PC-3 (cell line): ENCODE data around the gene ANKMY2. TPM values are rescaled to one million over a fixed set of nuclear protein-coding genes. Genes with fewer than 3 reads are reported as not detected.
A peak's percentile ranks its signal among the peaks of the same experiment; 100 is the strongest.

ENCODE experiments used
- ATAC-seq: fragments of 200-7000 bp; cut with Tn5 transposase; 2 replicates; pipeline ENCODE4 v1.9.1; 2020; ENCODE audit warnings: mild to moderate bottlenecking, moderate library complexity
- BruUV-seq: library from RNA; stranded (reverse); fragments of 400-500 nt; replicated peaks from 2 replicates; lab custom pipeline; 2021; lab: Mats Ljungman, UMichigan
- CTCF ChIA-PET: fragments of 300-600 bp; sonication (Branson Sonifier 250); formaldehyde crosslinking; loops from one replicate; lab custom pipeline; 2022; ENCODE audit warnings: antibody characterized with exemption; lab: Charles Lee
- POLR2A ChIA-PET: fragments of 300-600 bp; sonication (Branson Sonifier 250); formaldehyde crosslinking; loops from one replicate; lab custom pipeline; 2022; ENCODE audit warnings: antibody characterized with exemption; ENCODE audit not compliant: unreplicated experiment; lab: Charles Lee
- DNase-seq: peaks from one replicate; pipeline ENCODE4 v3.0.0-alpha.2; 2015
- H2AFZ ChIP-seq: fragments of 300-600 bp; sonication (generic); 2 replicates; pipeline ENCODE4 v1.6.0; 2016; ENCODE audit warnings: antibody characterized with exemption, low read length
- H3F3A ChIP-seq: fragments of 300-600 bp; sonication (generic); one replicate; pipeline ENCODE4 v1.6.0; 2017; ENCODE audit warnings: antibody characterized with exemption, low read length, control low read depth, mild to moderate bottlenecking; ENCODE audit not compliant: unreplicated experiment
- H3K27ac ChIP-seq: fragments of 300-600 bp; sonication (generic); 2 replicates; pipeline ENCODE4 v1.5.1; 2016; ENCODE audit warnings: mild to moderate bottlenecking, low read length
- H3K27me3 ChIP-seq: fragments of 300-600 bp; sonication (generic); 2 replicates; pipeline ENCODE4 v1.6.1; 2016; ENCODE audit warnings: low read length, mixed read lengths
- H3K36me3 ChIP-seq: fragments of 300-600 bp; sonication (generic); 2 replicates; pipeline ENCODE4 v1.6.1; 2016; ENCODE audit warnings: low read depth, mixed run types, low read length, mixed read lengths
- H3K4me1 ChIP-seq: fragments of 300-600 bp; sonication (generic); 2 replicates; pipeline ENCODE4 v1.5.1; 2016; ENCODE audit warnings: low read length; ENCODE audit not compliant: insufficient read depth
- H3K4me2 ChIP-seq: fragments of 300-600 bp; sonication (generic); 2 replicates; pipeline ENCODE4 v1.6.0; 2016; ENCODE audit warnings: low read length
- H3K4me3 ChIP-seq: fragments of 300-600 bp; sonication (generic); 2 replicates; pipeline ENCODE4 v1.5.1; 2016; ENCODE audit warnings: mild to moderate bottlenecking, low read length, mixed read lengths
- H3K79me2 ChIP-seq: fragments of 300-600 bp; sonication (generic); 2 replicates; pipeline ENCODE4 v1.6.1; 2017; ENCODE audit warnings: low read length, mixed read lengths
- H3K9ac ChIP-seq: fragments of 300-600 bp; sonication (generic); 2 replicates; pipeline ENCODE4 v1.6.0; 2016; ENCODE audit warnings: mild to moderate bottlenecking, low read length
- H3K9me2 ChIP-seq: fragments of 300-600 bp; sonication (generic); replicated peaks from 2 replicates; pipeline ENCODE4 v1.6.1; 2016; ENCODE audit warnings: mixed run types, low read length, mixed read lengths
- H3K9me3 ChIP-seq: fragments of 300-600 bp; sonication (generic); 2 replicates; pipeline ENCODE4 v1.6.1; 2016; ENCODE audit warnings: low read length, mixed read lengths
- H4K20me1 ChIP-seq: fragments of 300-600 bp; sonication (generic); 2 replicates; pipeline ENCODE4 v1.6.1; 2016; ENCODE audit warnings: low read length, mixed read lengths
- EZH2 ChIP-seq: fragments of 300-600 bp; sonication (generic); IDR thresholded peaks from one replicate; pipeline ENCODE4 v1.6.1; 2017; ENCODE audit warnings: antibody characterized with exemption, mild to moderate bottlenecking, low read length; ENCODE audit not compliant: unreplicated experiment
- EZH2phosphoT487 ChIP-seq: fragments of 300-600 bp; sonication (generic); IDR thresholded peaks from 2 replicates; pipeline ENCODE4 v1.6.1; 2018; ENCODE audit warnings: mild to moderate bottlenecking, antibody characterized with exemption, low read length, borderline replicate concordance
- intact Hi-C: fragments of 100-400 bp; cut with micrococcal nuclease; formaldehyde crosslinking; loops from 2 replicates; pipeline ENCODE4 v1.9.0; 2023
- total RNA-seq: library from RNA; depleted of rRNA; stranded (reverse); fragments of >200 nt; gene quantifications from 2 replicates; pipeline ENCODE4 v1.2.3, GENCODE V29; 2014
- TF ChIP-seq, protein P1 (sequence below): fragments of 300-600 bp; sonication (generic); conservative IDR thresholded peaks from 2 replicates; pipeline ENCODE4 v1.5.1; 2017; ENCODE audit warnings: antibody characterized with exemption, low read depth, mild to moderate bottlenecking, low read length

Gene ANKMY2
- total RNA-seq, 1 experiment from 2014 or later = 8.5 TPM

DNA sequence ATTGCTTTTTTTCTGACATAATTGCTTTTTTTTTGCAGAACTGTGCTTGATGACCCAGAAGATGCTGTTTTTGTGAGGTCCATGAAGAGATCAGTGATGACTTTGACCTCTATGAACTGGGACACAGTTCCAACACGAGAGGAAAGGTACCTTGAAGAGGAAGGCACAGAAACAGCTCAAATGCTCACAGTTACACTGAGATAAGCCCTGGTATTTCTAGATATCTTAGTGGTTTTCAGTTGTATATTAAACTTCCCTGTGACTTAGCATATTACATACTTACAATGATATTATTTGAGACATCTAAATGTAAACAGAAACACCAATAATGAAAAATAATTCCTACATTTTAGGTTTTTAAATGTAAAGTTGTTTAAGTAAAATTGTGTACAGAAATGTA is 64.3 kb downstream of the ANKMY2 start:
- Histone ChIP-seq H4K20me1 (no peaks in the 10 kb centered on the region), H3K9me2 (no peaks in the 10 kb centered on the region), H3K79me2 (no peaks in the 10 kb centered on the region), H2AFZ (no peak overlapping the region), H3K4me1 (no peaks in the 10 kb centered on the region), H3F3A (no peaks in the 10 kb centered on the region), H3K27ac (no peak overlapping the region), H3K4me2 (no peak overlapping the region), H3K36me3 (no peaks in the 10 kb centered on the region), H3K27me3 (no peaks in the 10 kb centered on the region), H3K9me3 (no peaks in the 10 kb centered on the region), H3K9ac (no peak overlapping the region), H3K4me3 (no peak overlapping the region)
- POLR2A ChIA-PET = no interaction called here
- TF ChIP-seq EZH2phosphoT487 = no peak
- TF ChIP-seq EZH2 = no peak
- TF ChIP-seq, protein P1, sequence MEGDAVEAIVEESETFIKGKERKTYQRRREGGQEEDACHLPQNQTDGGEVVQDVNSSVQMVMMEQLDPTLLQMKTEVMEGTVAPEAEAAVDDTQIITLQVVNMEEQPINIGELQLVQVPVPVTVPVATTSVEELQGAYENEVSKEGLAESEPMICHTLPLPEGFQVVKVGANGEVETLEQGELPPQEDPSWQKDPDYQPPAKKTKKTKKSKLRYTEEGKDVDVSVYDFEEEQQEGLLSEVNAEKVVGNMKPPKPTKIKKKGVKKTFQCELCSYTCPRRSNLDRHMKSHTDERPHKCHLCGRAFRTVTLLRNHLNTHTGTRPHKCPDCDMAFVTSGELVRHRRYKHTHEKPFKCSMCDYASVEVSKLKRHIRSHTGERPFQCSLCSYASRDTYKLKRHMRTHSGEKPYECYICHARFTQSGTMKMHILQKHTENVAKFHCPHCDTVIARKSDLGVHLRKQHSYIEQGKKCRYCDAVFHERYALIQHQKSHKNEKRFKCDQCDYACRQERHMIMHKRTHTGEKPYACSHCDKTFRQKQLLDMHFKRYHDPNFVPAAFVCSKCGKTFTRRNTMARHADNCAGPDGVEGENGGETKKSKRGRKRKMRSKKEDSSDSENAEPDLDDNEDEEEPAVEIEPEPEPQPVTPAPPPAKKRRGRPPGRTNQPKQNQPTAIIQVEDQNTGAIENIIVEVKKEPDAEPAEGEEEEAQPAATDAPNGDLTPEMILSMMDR = no peak
- no TSS peak for BruUV-seq
- intact Hi-C loops = no loop called here
- CTCF ChIA-PET = no interaction called here
- ATAC-seq = no peak
- DNase-seq = no peak

DNA sequence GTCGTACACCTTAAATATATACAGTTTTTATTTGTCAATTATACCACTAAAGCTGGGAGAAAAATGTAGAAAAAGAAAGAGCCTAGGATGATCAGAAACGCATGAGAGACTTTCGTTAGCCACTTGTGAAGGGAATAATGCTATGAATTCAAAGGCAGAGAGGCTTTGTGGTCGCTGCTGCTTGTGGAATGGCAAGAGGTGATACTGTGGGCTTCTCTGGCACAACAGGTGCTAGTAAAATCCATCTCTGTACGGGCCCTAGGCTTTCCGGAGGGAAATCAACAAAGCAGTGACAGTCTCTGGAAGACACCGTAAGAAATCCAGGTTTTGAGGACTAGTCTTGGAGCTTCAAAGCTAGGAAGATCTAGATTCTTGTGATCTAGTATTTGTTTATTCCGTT is 66.3 kb downstream of the ANKMY2 start:
- Histone ChIP-seq H3K9ac (no peak overlapping the region), H3K9me2 (no peaks in the 10 kb centered on the region), H3K27ac (no peak overlapping the region), H3K4me3 (no peak overlapping the region), H3K4me1 (no peaks in the 10 kb centered on the region), H3K79me2 (no peaks in the 10 kb centered on the region), H3K4me2 (no peak overlapping the region), H3K9me3 (no peaks in the 10 kb centered on the region), H3K36me3 (no peaks in the 10 kb centered on the region), H3F3A (no peaks in the 10 kb centered on the region), H3K27me3 (no peaks in the 10 kb centered on the region), H2AFZ (peak overlapping the region; percentile 15; the same call in 1 of the 2 replicates), H4K20me1 (no peaks in the 10 kb centered on the region)
- DNase-seq (no peak), ATAC-seq (no peak)
- intact Hi-C loops = no loop called here
- CTCF ChIA-PET = no interaction called here
- POLR2A ChIA-PET = no interaction called here
- no TSS peak for BruUV-seq
- TF ChIP-seq EZH2phosphoT487 = no peak
- TF ChIP-seq, protein P1 = no peak
- no peak for TF ChIP-seq EZH2

DNA sequence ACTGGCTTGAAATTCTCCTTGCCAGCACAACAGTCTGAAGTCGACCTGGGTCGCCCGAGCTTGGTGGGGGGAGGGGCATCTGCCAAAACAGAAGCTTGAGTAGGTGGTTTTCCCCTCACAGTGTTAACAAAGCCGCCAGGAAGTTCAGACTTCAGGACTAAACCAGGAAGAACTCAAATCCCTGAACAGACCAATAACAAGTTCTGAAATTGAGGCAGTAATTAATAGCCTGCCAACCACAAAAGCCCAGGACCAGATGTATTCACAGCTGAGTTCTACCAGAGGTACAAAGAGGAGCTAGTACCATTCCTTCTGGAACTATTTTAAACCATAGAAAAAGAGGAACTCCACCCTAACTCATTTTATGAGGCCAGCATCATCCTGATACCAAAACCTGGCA is 73.6 kb downstream of the ANKMY2 start:
- H3K9ac ChIP-seq = no peak overlapping the region
- H3K79me2 ChIP-seq = no peaks in the 10 kb centered on the region
- intact Hi-C loops = loop anchor here (1.0 kb wide), 1 partner anchor 25 kb away; no protein-coding TSS in a partner anchor
- no peaks in the 10 kb centered on the region for H3K4me1 ChIP-seq
- H3K27ac ChIP-seq = no peak overlapping the region
- DNase-seq = no peak
- CTCF ChIA-PET = no interaction called here
- ATAC-seq = no peak
- TF ChIP-seq EZH2 = no peak
- TF ChIP-seq, protein P1 = no peak
- TF ChIP-seq EZH2phosphoT487 = no peak
- H3K36me3 ChIP-seq = no peaks in the 10 kb centered on the region
- no peak overlapping the region for H2AFZ ChIP-seq
- no peaks in the 10 kb centered on the region for H3K27me3 ChIP-seq
- H3K9me2 ChIP-seq = no peaks in the 10 kb centered on the region
- no TSS peak for BruUV-seq
- H3K4me3 ChIP-seq = no peak overlapping the region
- no peaks in the 10 kb centered on the region for H3F3A ChIP-seq
- H3K4me2 ChIP-seq = no peak overlapping the region
- no peaks in the 10 kb centered on the region for H4K20me1 ChIP-seq
- no peaks in the 10 kb centered on the region for H3K9me3 ChIP-seq
- POLR2A ChIA-PET = no interaction called here
